ENCODE measurements around the gene PDIA6.
"Not testable (repeated sequence)": the region's sequence is repeated elsewhere in the genome, so short reads cannot be mapped to it uniquely, and the experiment has no call there.

PDIA6 gene

GRCh38 chr2:10811517-10811916 lies 1.1 kb downstream of the PDIA6 start:
- DNase-seq (ENCODE audit: insufficient read length, low spot score) (no peak), FAIRE-seq (no peak)

- DNase-seq (ENCODE audit: insufficient read length, low spot score) = no peak
- no peak for FAIRE-seq
Observed at GRCh38 chr2:10810202-10811161, 2.1 kb downstream of the PDIA6 start.

- FAIRE-seq (no peak), DNase-seq (ENCODE audit: insufficient read length, low spot score) (no peak)
Observed at GRCh38 chr2:10806543-10806942, 6.0 kb downstream of the PDIA6 start.

GRCh38 chr2:10805990-10806389 lies 6.6 kb downstream of the PDIA6 start:
- not testable (repeated sequence) for FAIRE-seq; DNase-seq (ENCODE audit: insufficient read length, low spot score)

GRCh38 chr2:10802657-10803056 lies 9.9 kb downstream of the PDIA6 start:
- FAIRE-seq (no peak), DNase-seq (ENCODE audit: insufficient read length, low spot score) (no peak)

GRCh38 chr2:10800163-10800562 lies 12.4 kb downstream of the PDIA6 start:
- no peak for DNase-seq (ENCODE audit: insufficient read length, low spot score)
- no peak for FAIRE-seq

- FAIRE-seq = no peak
- no peak for DNase-seq (ENCODE audit: insufficient read length, low spot score)
Observed at GRCh38 chr2:10798783-10799182, 13.8 kb downstream of the PDIA6 start.

GRCh38 chr2:10796703-10797102 lies 15.9 kb downstream of the PDIA6 start:
- FAIRE-seq = no peak
- no peak for DNase-seq (ENCODE audit: insufficient read length, low spot score)

- no peak for FAIRE-seq
- DNase-seq (ENCODE audit: insufficient read length, low spot score) = no peak
Observed at GRCh38 chr2:10795508-10796046, 17.0 kb downstream of the PDIA6 start.

- FAIRE-seq = no peak
- no peak for DNase-seq (ENCODE audit: insufficient read length, low spot score)
Observed at GRCh38 chr2:10794876-10795275, 17.7 kb downstream of the PDIA6 start.

- DNase-seq (ENCODE audit: insufficient read length, low spot score) (no peak), FAIRE-seq (no peak)
Observed at GRCh38 chr2:10793816-10794215, 18.8 kb downstream of the PDIA6 start.

GRCh38 chr2:10792660-10793400 lies 19.8 kb downstream of the PDIA6 start:
- no peak for FAIRE-seq

GRCh38 chr2:10792001-10792634 lies 20.5 kb downstream of the PDIA6 start:
- FAIRE-seq = no peak
- no peak for DNase-seq (ENCODE audit: insufficient read length, low spot score)

More at GRCh38 chr2:10792660-10793400, 19.8 kb downstream of the PDIA6 start:
- no peak for DNase-seq (ENCODE audit: insufficient read length, low spot score)

GRCh38 chr2:10790228-10790973 lies 22.2 kb downstream of the PDIA6 start:
- no peak for DNase-seq (ENCODE audit: insufficient read length, low spot score)
- FAIRE-seq = no peak

- DNase-seq (ENCODE audit: insufficient read length, low spot score) = no peak
Observed at GRCh38 chr2:10788855-10789254, 23.7 kb downstream of the PDIA6 start.

GRCh38 chr2:10787176-10787968 lies 25.2 kb downstream of the PDIA6 start:
- FAIRE-seq (no peak), DNase-seq (ENCODE audit: insufficient read length, low spot score) (no peak)

More at GRCh38 chr2:10788855-10789254, 23.7 kb downstream of the PDIA6 start:
- FAIRE-seq = no peak

- FAIRE-seq (no peak), DNase-seq (ENCODE audit: insufficient read length, low spot score) (no peak)
Observed at GRCh38 chr2:10786240-10786982, 26.2 kb downstream of the PDIA6 start.

- FAIRE-seq = no peak
- DNase-seq (ENCODE audit: insufficient read length, low spot score) = no peak
Observed at GRCh38 chr2:10785260-10785659, 27.3 kb downstream of the PDIA6 start.

- FAIRE-seq = no peak
- no peak for DNase-seq (ENCODE audit: insufficient read length, low spot score)
Observed at GRCh38 chr2:10784719-10785118, 27.9 kb downstream of the PDIA6 start.
